Umbilical cord (tissue), 2 donors: ENCODE measurements around the gene NEDD9. TPM values are rescaled to one million over a fixed set of nuclear protein-coding genes. Genes with fewer than 3 reads are reported as not detected.

Source experiments
- DNase-seq: peaks from one replicate; pipeline ENCODE4 v3.0.0-alpha.2; 2015; ENCODE audit warnings: low spot score
- total RNA-seq: library from RNA; depleted of rRNA; stranded (reverse); fragments of >200 nt; gene quantifications from one replicate; pipeline ENCODE4 v1.2.3, GENCODE V29; 2014; ENCODE audit warnings: low replicate concordance; ENCODE audit not compliant: insufficient read depth

Gene NEDD9
- total RNA-seq, 1 donor from 2014 or later: 87.2 TPM

GRCh38 chr6:11202513-11203305 is 29.8 kb downstream of the NEDD9 start:
- peak; percentile 44 for DNase-seq

- DNase-seq: no peak
Observed at GRCh38 chr6:11201772-11202512, 30.5 kb downstream of the NEDD9 start.

- no peak for DNase-seq
Observed at GRCh38 chr6:11201015-11201414, 31.5 kb downstream of the NEDD9 start.

GRCh38 chr6:11200356-11200755 is 32.1 kb downstream of the NEDD9 start:
- DNase-seq: no peak

- DNase-seq: no peak
Observed at GRCh38 chr6:11198663-11199603, 33.5 kb downstream of the NEDD9 start.

GRCh38 chr6:11197850-11198249 is 34.6 kb downstream of the NEDD9 start:
- no peak for DNase-seq

GRCh38 chr6:11197175-11197536 is 35.3 kb downstream of the NEDD9 start:
- peak; percentile 72 for DNase-seq

GRCh38 chr6:11196511-11197174 is 35.8 kb downstream of the NEDD9 start:
- DNase-seq: no peak

GRCh38 chr6:11194356-11195218 is 37.9 kb downstream of the NEDD9 start:
- DNase-seq: peak; percentile 73

GRCh38 chr6:11193434-11193833 is 39.0 kb downstream of the NEDD9 start:
- DNase-seq: no peak

GRCh38 chr6:11192167-11192566 is 40.3 kb downstream of the NEDD9 start:
- DNase-seq: no peak

- DNase-seq: no peak
Observed at GRCh38 chr6:11190625-11191245, 41.7 kb downstream of the NEDD9 start.

GRCh38 chr6:11189865-11190624 is 42.4 kb downstream of the NEDD9 start:
- DNase-seq: no peak

GRCh38 chr6:11188161-11188915 is 44.1 kb downstream of the NEDD9 start:
- no peak for DNase-seq

- no peak for DNase-seq
Observed at GRCh38 chr6:11187301-11187700, 45.2 kb downstream of the NEDD9 start.

GRCh38 chr6:11185204-11185842 is 47.1 kb downstream of the NEDD9 start:
- DNase-seq: peak; percentile 75

GRCh38 chr6:11183761-11184362 is 48.6 kb downstream of the NEDD9 start:
- DNase-seq: no peak
